ENCODE measurements around the gene FOXQ1. TPM values are rescaled to one million over a fixed set of nuclear protein-coding genes. Genes with fewer than 3 reads are reported as not detected.

The FOXQ1 gene
- total RNA-seq, 4 donors from 2014 or later, result 0.42 TPM; not detected in 3

- Histone ChIP-seq H3K4me1 (no peaks in the 10 kb centered on the region), H3K4me3 (no peak overlapping the region), H3K36me3 (no peaks in the 10 kb centered on the region), H3K27me3 (no peaks in the 10 kb centered on the region), H3K9me3 (no peaks in the 10 kb centered on the region), H3K27ac (peak overlapping the region; percentile 47 to 72 (median 58))
- no peak for TF ChIP-seq POLR2A (IDR thresholded peaks at IDR 0.05)
- TF ChIP-seq, protein P1, sequence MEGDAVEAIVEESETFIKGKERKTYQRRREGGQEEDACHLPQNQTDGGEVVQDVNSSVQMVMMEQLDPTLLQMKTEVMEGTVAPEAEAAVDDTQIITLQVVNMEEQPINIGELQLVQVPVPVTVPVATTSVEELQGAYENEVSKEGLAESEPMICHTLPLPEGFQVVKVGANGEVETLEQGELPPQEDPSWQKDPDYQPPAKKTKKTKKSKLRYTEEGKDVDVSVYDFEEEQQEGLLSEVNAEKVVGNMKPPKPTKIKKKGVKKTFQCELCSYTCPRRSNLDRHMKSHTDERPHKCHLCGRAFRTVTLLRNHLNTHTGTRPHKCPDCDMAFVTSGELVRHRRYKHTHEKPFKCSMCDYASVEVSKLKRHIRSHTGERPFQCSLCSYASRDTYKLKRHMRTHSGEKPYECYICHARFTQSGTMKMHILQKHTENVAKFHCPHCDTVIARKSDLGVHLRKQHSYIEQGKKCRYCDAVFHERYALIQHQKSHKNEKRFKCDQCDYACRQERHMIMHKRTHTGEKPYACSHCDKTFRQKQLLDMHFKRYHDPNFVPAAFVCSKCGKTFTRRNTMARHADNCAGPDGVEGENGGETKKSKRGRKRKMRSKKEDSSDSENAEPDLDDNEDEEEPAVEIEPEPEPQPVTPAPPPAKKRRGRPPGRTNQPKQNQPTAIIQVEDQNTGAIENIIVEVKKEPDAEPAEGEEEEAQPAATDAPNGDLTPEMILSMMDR (IDR thresholded peaks at IDR 0.05 in 4 of 5, conservative IDR thresholded peaks at IDR 0.05 in 1 of 5), result no peak
- DNase-seq (peak in 1 of 2 donors; percentile 31), ATAC-seq (peak; percentile 65 to 77)
- intact Hi-C loops (cut with DNase I; ENCODE audit: low total_unique reads) (no loop called here), in situ Hi-C loops (cut with MboI; ENCODE audit: low sequenced_read_pairs in 4 of 4) (no loop called here)
These were observed 52.1 kb downstream of the FOXQ1 start for GRCh38 chr6:1363729-1364572.

Other genes with a start within 250 kb of the FOXQ1 start
- gene FOXF2, start 77.5 kb downstream of the FOXQ1 start, total RNA-seq, result 1 to 10 TPM in 2 of 4 donors, under 1 TPM in 2; 0.31 to 2.2 (median 1.1) TPM

Measured in gastrocnemius medialis (tissue), 4 donors.